BLaER1 (cell line): ENCODE data around the gene NFYC.
A peak's percentile ranks its signal among the peaks of the same experiment; 100 is the strongest.

Experiments
- H3K27ac ChIP-seq: shearing (Covaris generic); formaldehyde crosslinking; 2 replicates; pipeline ENCODE4 v1.8.1; 2022
- H3K27me3 ChIP-seq: shearing (Covaris generic); formaldehyde crosslinking; 2 replicates; pipeline ENCODE4 v1.8.1; 2022
- H3K36me3 ChIP-seq: shearing (Covaris generic); formaldehyde crosslinking; 2 replicates; pipeline ENCODE4 v1.8.1; 2022
- H3K4me1 ChIP-seq: shearing (Covaris generic); formaldehyde crosslinking; 2 replicates; pipeline ENCODE4 v1.8.1; 2022
- H3K4me2 ChIP-seq: shearing (Covaris generic); formaldehyde crosslinking; 2 replicates; pipeline ENCODE4 v1.8.1; 2022
- H3K4me3 ChIP-seq: shearing (Covaris generic); formaldehyde crosslinking; 2 replicates; pipeline ENCODE4 v1.8.1; 2022
- H3K9ac ChIP-seq: shearing (Covaris generic); formaldehyde crosslinking; 2 replicates; pipeline ENCODE4 v1.8.1; 2022
- H3K9me3 ChIP-seq: shearing (Covaris generic); formaldehyde crosslinking; 2 replicates; pipeline ENCODE4 v1.8.1; 2022
- H4K20me1 ChIP-seq: shearing (Covaris generic); formaldehyde crosslinking; 2 replicates; pipeline ENCODE4 v1.8.1; 2022
- Cebpa-rat ChIP-seq: shearing (Covaris generic); IDR thresholded peaks from 2 replicates; pipeline ENCODE4 v1.8.1; 2022

Gene NFYC

GRCh38 chr1:40664167-40664537, 27.4 kb upstream of the NFYC start:
- Histone ChIP-seq H3K36me3 (peaks cover 11% of the 10 kb centered on the region; the same call in 1 of the 2 replicates), H3K9ac (peak overlapping the region; percentile 77), H3K4me3 (peak overlapping the region; percentile 77), H3K27ac (peak overlapping the region; percentile 93), H3K4me2 (peak overlapping the region; percentile 95), H3K9me3 (no peaks in the 10 kb centered on the region), H3K4me1 (peaks cover 88% of the 10 kb centered on the region), H4K20me1 (peaks cover 54% of the 10 kb centered on the region), H3K27me3 (no peaks in the 10 kb centered on the region)
- TF ChIP-seq Cebpa-rat = no peak

GRCh38 chr1:40664791-40665190, 26.7 kb upstream of the NFYC start:
- H3K9ac ChIP-seq = peak overlapping the region; percentile 77

GRCh38 chr1:40665335-40666171, 26.0 kb upstream of the NFYC start, which contains the start of gene RIMS3:
RIMS3 (minus strand) TSS chr1:40665682; CDS start chr1:40641925, 23,757 bp downstream.
- Histone ChIP-seq H3K36me3 (no peaks in the 10 kb centered on the region), H3K4me1 (peaks cover 80% of the 10 kb centered on the region), H3K27ac (peak within 1 kb of the TSS; percentile 93), H3K9ac (peak within 1 kb of the TSS; percentile 77), H3K9me3 (no peaks in the 10 kb centered on the region), H4K20me1 (peaks cover 40% of the 10 kb centered on the region), H3K4me2 (peak within 1 kb of the TSS; percentile 95), H3K27me3 (no peaks in the 10 kb centered on the region), H3K4me3 (peak within 1 kb of the TSS; percentile 77)
- TF ChIP-seq Cebpa-rat = no peak

More at GRCh38 chr1:40664791-40665190, 26.7 kb upstream of the NFYC start:
- TF ChIP-seq Cebpa-rat = no peak
- Histone ChIP-seq H3K27ac (peak overlapping the region; percentile 93), H3K36me3 (peaks cover 5% of the 10 kb centered on the region; the same call in 1 of the 2 replicates), H3K4me1 (peaks cover 88% of the 10 kb centered on the region), H4K20me1 (peaks cover 47% of the 10 kb centered on the region), H3K27me3 (no peaks in the 10 kb centered on the region), H3K4me3 (peak overlapping the region; percentile 77), H3K9me3 (no peaks in the 10 kb centered on the region), H3K4me2 (peak overlapping the region; percentile 95)

DNA sequence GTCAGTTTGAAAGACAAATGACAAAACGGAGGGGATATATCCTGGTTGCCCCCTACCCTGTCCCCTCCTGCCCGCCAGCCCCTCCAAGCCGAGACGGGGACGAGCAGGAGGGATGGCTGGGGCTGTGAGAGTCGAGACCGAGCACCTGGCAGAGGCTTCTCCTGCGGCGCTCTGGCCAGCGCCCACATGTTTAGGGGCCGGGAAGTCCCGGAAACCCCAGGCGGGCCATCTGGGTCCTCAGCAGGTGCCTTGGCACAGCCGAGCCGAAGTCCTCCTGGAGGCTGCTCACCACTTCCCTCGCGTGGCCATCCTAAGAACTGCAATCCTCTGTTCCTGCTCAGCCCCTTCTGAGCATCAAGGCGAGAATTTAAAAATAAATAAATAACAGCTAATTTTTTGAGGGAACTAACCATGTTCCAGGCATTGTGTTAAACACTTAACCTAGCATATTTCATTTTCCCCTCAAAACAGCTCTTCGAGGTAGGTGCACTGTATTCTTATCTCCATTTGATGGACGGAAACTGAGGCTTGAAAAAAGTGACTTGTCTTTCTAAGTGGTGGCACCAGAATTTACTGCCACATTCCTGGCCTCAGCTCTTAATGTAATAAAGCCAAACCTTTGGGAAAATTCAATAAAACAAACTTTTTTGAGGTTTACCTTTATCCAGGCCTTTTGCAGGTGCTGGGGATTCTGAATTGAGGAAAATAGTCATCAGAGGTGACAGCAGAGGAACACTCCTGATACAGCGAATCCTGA, 22.6 kb upstream of the NFYC start:
- Histone ChIP-seq H3K9ac (no peak overlapping the region), H3K4me2 (peak overlapping the region; percentile 83), H3K27ac (peak overlapping the region; percentile 37; the same call in 1 of the 2 replicates), H4K20me1 (peaks cover 7% of the 10 kb centered on the region; the same call in 1 of the 2 replicates), H3K4me3 (peak overlapping the region; percentile 43), H3K36me3 (no peaks in the 10 kb centered on the region), H3K9me3 (no peaks in the 10 kb centered on the region), H3K4me1 (peaks cover 46% of the 10 kb centered on the region), H3K27me3 (no peaks in the 10 kb centered on the region)
- TF ChIP-seq Cebpa-rat = no peak

DNA sequence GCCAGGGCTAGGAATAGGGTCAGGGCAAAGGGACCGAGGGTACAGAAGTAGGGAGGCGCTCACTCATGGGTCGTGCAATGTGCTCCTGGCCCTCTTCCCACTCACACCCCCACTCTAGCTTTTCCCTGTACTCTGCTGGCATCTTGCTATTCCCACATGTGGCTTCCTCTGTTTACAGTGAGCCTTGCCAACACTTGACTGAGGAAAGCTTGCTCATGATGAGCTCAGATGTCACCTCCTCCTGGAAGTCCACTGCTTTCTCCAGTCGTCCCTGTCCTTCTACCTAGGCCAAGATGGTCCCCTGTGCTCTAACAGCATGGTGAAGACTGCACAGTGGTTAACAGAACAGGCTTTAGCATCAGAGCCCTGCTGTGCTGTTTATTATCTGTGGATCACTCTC, 18.1 kb upstream of the NFYC start:
- Histone ChIP-seq H4K20me1 (no peaks in the 10 kb centered on the region), H3K4me3 (no peak overlapping the region), H3K27me3 (no peaks in the 10 kb centered on the region), H3K9ac (no peak overlapping the region), H3K9me3 (no peaks in the 10 kb centered on the region), H3K4me1 (peaks cover 23% of the 10 kb centered on the region), H3K27ac (no peak overlapping the region), H3K36me3 (no peaks in the 10 kb centered on the region), H3K4me2 (no peak overlapping the region)
- no peak for TF ChIP-seq Cebpa-rat

GRCh38 chr1:40676501-40676900, 15.0 kb upstream of the NFYC start:
- Histone ChIP-seq H3K9ac (no peak overlapping the region), H3K27ac (no peak overlapping the region)

DNA sequence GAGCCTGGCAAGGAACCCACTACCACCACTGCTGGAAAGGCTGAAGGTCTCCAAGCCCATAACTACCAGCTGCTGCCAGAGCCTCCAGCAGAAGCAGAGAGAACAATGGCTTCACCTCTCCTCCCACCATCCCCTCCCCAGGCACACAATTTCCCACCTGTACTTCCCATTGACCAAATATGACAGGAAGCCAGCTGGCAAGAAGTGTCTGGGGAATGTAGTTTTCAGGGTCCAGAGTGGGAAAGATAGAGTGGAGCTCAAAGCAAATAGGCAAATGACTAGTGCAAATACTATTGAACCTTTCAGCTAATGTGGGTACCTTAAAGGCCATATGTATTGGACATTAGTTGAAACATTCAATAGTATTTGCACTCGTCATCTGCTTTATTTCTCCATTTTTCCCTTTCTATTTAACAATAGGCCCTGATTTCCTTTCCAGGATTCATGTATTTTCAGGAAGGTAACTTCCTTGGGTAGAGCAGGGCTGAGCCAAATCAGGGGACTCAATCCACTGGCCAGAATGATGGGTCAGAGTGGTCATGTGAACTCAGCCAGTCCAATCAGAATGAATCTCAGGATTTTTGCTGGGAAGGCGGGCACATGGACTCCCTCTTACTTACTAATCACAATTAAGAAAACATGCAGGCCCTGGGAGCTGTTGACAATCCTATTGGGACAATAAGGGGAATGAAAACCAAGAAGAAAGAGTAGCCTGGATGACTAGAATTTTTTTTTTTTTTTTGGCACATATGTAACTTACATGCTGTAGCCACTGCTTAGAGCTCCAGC, 12.1 kb upstream of the NFYC start:
- H4K20me1 ChIP-seq = no peaks in the 10 kb centered on the region
- H3K9ac ChIP-seq = no peak overlapping the region
- H3K27me3 ChIP-seq = no peaks in the 10 kb centered on the region
- no peaks in the 10 kb centered on the region for H3K36me3 ChIP-seq
- TF ChIP-seq Cebpa-rat = no peak
- no peaks in the 10 kb centered on the region for H3K9me3 ChIP-seq
- H3K4me3 ChIP-seq = no peak overlapping the region
- H3K4me2 ChIP-seq = no peak overlapping the region
- H3K27ac ChIP-seq = no peak overlapping the region
- peaks cover 11% of the 10 kb centered on the region for H3K4me1 ChIP-seq

More at GRCh38 chr1:40676501-40676900, 15.0 kb upstream of the NFYC start:
- no peaks in the 10 kb centered on the region for H4K20me1 ChIP-seq
- no peaks in the 10 kb centered on the region for H3K9me3 ChIP-seq
- no peak for TF ChIP-seq Cebpa-rat
- H3K4me3 ChIP-seq = no peak overlapping the region
- peaks cover 11% of the 10 kb centered on the region for H3K4me1 ChIP-seq
- no peaks in the 10 kb centered on the region for H3K36me3 ChIP-seq
- H3K4me2 ChIP-seq = peak overlapping the region; percentile 41
- no peaks in the 10 kb centered on the region for H3K27me3 ChIP-seq

DNA sequence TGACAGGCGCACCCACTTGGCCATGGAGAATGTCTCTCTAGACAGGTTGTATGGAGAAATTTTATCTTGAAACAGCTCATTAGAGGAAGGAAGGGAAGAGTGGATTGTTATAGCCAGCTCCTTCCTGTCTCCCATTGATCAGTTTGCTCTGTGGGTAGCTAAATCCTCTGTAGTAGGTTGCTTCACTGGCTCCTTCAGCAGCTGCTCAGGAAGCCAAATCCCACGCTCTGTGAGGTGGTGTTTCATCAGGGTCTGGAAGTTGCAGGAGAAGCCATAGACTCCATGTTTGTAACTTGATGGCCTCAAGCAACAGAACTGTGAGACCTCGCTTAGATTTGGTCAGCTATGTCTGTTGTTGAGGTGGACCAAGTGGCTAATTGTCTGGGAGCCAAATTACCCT, 6.8 kb upstream of the NFYC start:
- Histone ChIP-seq H3K4me1 (peaks cover 5% of the 10 kb centered on the region; the same call in 1 of the 2 replicates), H3K36me3 (peaks cover 22% of the 10 kb centered on the region), H3K27me3 (no peaks in the 10 kb centered on the region), H3K27ac (no peak overlapping the region), H3K9ac (no peak overlapping the region), H4K20me1 (peaks cover 5% of the 10 kb centered on the region; the same call in 1 of the 2 replicates), H3K4me3 (no peak overlapping the region), H3K9me3 (no peaks in the 10 kb centered on the region), H3K4me2 (0 out of 2 replicates have a peak overlapping the region, but pooled peaks have one; percentile 0)
- no peak for TF ChIP-seq Cebpa-rat

- Histone ChIP-seq H3K9me3 (no peaks in the 10 kb centered on the region), H3K4me2 (no peak overlapping the region), H4K20me1 (peaks cover 7% of the 10 kb centered on the region; the same call in 1 of the 2 replicates), H3K36me3 (peaks cover 22% of the 10 kb centered on the region), H3K9ac (no peak overlapping the region), H3K4me3 (no peak overlapping the region), H3K27ac (no peak overlapping the region), H3K27me3 (no peaks in the 10 kb centered on the region), H3K4me1 (peaks cover 13% of the 10 kb centered on the region)
- no peak for TF ChIP-seq Cebpa-rat
Observed at GRCh38 chr1:40687059-40687458, 4.4 kb upstream of the NFYC start.
